BJ (cell line): ENCODE data around the gene ORM2. TPM values are rescaled to one million over a fixed set of nuclear protein-coding genes. Genes with fewer than 3 reads are reported as not detected.

ENCODE experiments used
- CTCF ChIA-PET: fragments of 350-600 bp; formaldehyde crosslinking; extraction: SDS; loops from one replicate; lab custom pipeline; 2021; ENCODE audit warnings: antibody characterized with exemption, inconsistent platforms; lab: Yijun Ruan, JAX
- POLR2A ChIA-PET: fragments of 300-600 bp; sonication (Branson Sonifier 250); formaldehyde crosslinking; extraction: SDS; loops from one replicate; lab custom pipeline; 2021; ENCODE audit warnings: antibody characterized with exemption; lab: Charles Lee
- DNase-seq: peaks from one replicate; pipeline ENCODE4 v3.0.0-alpha.2; 2011; ENCODE audit warnings: low read depth
- H3K27me3 ChIP-seq: 2 replicates; pipeline ENCODE4 v1.6.0; 2011; ENCODE audit warnings: low read length; ENCODE audit not compliant: control insufficient read depth, insufficient read depth
- H3K36me3 ChIP-seq: 2 replicates; pipeline ENCODE4 v1.5.1; 2011; ENCODE audit warnings: low read length; ENCODE audit not compliant: control insufficient read depth, insufficient read depth
- H3K4me3 ChIP-seq: 2 replicates; pipeline ENCODE4 v1.5.1; 2011; ENCODE audit warnings: low read depth, mild to moderate bottlenecking, control low read depth, low read length
- polyA plus RNA-seq: library from polyadenylated mRNA; depleted of rRNA; stranded (reverse); fragments of >200 nt; gene quantifications from 2 replicates; pipeline ENCODE4 v1.2.3, GENCODE V29; 2011
- TF ChIP-seq, protein P1 (sequence below): IDR thresholded peaks from 2 replicates; pipeline ENCODE4 v1.5.1; 2011; ENCODE audit warnings: low read depth, mild to moderate bottlenecking, control low read depth, inconsistent platforms, low read length, moderate library complexity; ENCODE audit not compliant: insufficient read depth

Gene ORM2
- polyA plus RNA-seq, 1 experiment = not detected

DNA sequence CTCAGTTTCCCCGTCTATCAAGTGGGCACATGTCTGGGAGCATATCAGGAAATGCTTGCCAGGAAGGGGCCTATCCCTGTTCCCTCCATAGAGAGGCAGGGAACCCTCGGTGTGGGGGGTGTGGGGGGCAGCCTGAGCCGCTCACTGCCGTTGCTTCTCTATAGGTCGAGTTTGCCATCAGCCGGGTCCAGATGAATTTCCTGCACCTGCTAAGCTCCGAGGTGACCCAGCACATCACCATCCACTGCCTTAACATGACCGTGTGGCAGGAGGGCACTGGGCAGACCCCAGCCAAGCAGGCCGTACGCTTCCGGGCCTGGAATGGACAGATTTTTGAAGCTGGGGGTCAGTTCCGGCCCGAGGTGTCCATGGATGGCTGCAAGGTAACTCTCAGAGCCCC lies 20.6 kb upstream of the ORM2 start:
- ChIA-PET POLR2A (no interaction called here), CTCF (interaction anchor here (1.1 to 1.7 kb wide), 3 partner anchors 10 to 227 kb away, joined by 3 to 7 read pairs (median 4); no protein-coding TSS in a partner anchor)
- no peak overlapping the region for H3K4me3 ChIP-seq
- H3K27me3 ChIP-seq = no peaks in the 10 kb centered on the region
- TF ChIP-seq, protein P1, sequence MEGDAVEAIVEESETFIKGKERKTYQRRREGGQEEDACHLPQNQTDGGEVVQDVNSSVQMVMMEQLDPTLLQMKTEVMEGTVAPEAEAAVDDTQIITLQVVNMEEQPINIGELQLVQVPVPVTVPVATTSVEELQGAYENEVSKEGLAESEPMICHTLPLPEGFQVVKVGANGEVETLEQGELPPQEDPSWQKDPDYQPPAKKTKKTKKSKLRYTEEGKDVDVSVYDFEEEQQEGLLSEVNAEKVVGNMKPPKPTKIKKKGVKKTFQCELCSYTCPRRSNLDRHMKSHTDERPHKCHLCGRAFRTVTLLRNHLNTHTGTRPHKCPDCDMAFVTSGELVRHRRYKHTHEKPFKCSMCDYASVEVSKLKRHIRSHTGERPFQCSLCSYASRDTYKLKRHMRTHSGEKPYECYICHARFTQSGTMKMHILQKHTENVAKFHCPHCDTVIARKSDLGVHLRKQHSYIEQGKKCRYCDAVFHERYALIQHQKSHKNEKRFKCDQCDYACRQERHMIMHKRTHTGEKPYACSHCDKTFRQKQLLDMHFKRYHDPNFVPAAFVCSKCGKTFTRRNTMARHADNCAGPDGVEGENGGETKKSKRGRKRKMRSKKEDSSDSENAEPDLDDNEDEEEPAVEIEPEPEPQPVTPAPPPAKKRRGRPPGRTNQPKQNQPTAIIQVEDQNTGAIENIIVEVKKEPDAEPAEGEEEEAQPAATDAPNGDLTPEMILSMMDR = no peak
- no peak for DNase-seq
- H3K36me3 ChIP-seq = peaks cover 28% of the 10 kb centered on the region

GRCh38 chr9:114310471-114311450 lies 18.9 kb upstream of the ORM2 start:
- ChIA-PET POLR2A (no interaction called here), CTCF (interaction anchor here (0.6 to 1.0 kb wide), 3 partner anchors 12 to 77 kb away, joined by 3 to 4 read pairs (median 3); no protein-coding TSS in a partner anchor)
- Histone ChIP-seq H3K4me3 (no peak overlapping the region), H3K36me3 (peaks cover 21% of the 10 kb centered on the region), H3K27me3 (no peaks in the 10 kb centered on the region)
- TF ChIP-seq, protein P1 = no peak
- no peak for DNase-seq

- Histone ChIP-seq H3K4me3 (no peak overlapping the region), H3K36me3 (peaks cover 20% of the 10 kb centered on the region), H3K27me3 (no peaks in the 10 kb centered on the region; the same call in 1 of the 2 replicates)
- ChIA-PET POLR2A (no interaction called here), CTCF (no interaction called here)
- TF ChIP-seq, protein P1 = no peak
- no peak for DNase-seq
Measured at GRCh38 chr9:114311571-114312512, 17.8 kb upstream of the ORM2 start.

GRCh38 chr9:114312513-114312875 lies 17.2 kb upstream of the ORM2 start:
- DNase-seq = no peak
- Histone ChIP-seq H3K4me3 (no peak overlapping the region), H3K27me3 (no peaks in the 10 kb centered on the region; the same call in 1 of the 2 replicates), H3K36me3 (peaks cover 14% of the 10 kb centered on the region)
- ChIA-PET POLR2A (no interaction called here), CTCF (no interaction called here)
- TF ChIP-seq, protein P1 = no peak
